ENCODE results near the gene CAPN13. TPM values are rescaled to one million over a fixed set of nuclear protein-coding genes. Genes with fewer than 3 reads are reported as not detected.

The CAPN13 gene
- total RNA-seq, 1 experiment from 2014 or later: 5.7 TPM

DNA sequence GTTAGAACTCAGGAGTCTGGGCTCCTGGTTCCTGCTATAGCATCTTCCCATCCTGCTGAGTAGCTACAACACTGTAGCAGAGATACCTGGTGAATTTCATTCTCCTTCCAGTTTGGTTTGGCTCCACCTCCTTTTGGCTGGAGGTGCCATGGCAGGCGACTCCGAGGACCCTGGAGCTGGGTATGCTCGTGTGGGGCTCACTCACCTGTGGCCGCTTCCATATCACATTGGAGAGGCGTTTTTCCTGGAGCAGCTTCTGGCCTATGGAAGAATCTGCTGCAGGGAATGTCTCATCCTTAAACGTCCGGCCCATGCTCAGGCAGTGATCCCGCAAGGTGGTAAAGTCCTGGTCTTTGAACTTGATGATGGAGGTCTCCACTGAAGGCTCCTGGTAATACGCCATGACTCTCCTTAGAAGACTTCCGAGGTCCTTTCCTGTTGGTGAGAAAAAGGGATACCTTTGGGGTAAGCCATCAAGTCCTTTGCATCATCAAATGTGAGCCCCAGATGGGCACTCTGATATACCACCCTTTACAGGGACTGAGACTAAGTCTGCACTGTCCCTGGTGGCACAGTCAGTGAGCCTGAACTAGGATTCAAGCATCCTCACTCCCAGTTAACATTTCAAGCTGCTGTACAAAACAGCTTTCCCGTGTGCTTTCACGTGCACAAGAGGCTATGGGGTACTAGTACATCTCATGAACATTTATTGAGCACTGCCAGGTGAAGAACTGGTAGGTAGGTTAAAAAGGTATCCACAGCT is 20.1 kb downstream of the CAPN13 start:
- no peak overlapping the region for H3K27ac Mint-ChIP-seq
- Histone ChIP-seq H2BK12ac (ENCODE audit: insufficient read length, low read depth, low read length) (no peak overlapping the region), H3K9me3 (ENCODE audit: control insufficient read depth, low read depth, low read length) (no peaks in the 10 kb centered on the region), H2BK20ac (ENCODE audit: low read depth, low read length, poor library complexity, severe bottlenecking) (no peak overlapping the region), H2AK5ac (ENCODE audit: insufficient read length, low read length) (no peak overlapping the region), H2BK15ac (ENCODE audit: low read depth, low read length) (no peak overlapping the region), H2AFZ (ENCODE audit: low read length) (no peak overlapping the region), H3K79me1 (ENCODE audit: insufficient read depth, low read depth, low read length, poor library complexity, severe bottlenecking) (no peaks in the 10 kb centered on the region), H3K14ac (ENCODE audit: insufficient read depth, low read length) (no peak overlapping the region), H4K8ac (replicated peaks; ENCODE audit: insufficient read length, low read depth, low read length) (no peak overlapping the region), H3K4ac (ENCODE audit: low read depth, low read length) (no peak overlapping the region), H3K4me1 (ENCODE audit: insufficient read depth, low read length) (no peaks in the 10 kb centered on the region; the same call in 1 of the 2 replicates), H2BK120ac (ENCODE audit: low read depth, low read length, poor library complexity, severe bottlenecking) (no peak overlapping the region), H4K91ac (ENCODE audit: insufficient read length, low read depth, low read length) (no peak overlapping the region), H3K23me2 (ENCODE audit: insufficient read length, low read depth, low read length, poor library complexity, severe bottlenecking) (no peaks in the 10 kb centered on the region), H3K27ac (ENCODE audit: insufficient read length, low read depth, low read length) (no peak overlapping the region), H3K79me2 (ENCODE audit: insufficient read depth, low read length) (no peaks in the 10 kb centered on the region), H2BK5ac (ENCODE audit: insufficient read length, low read length) (no peak overlapping the region), H3K18ac (ENCODE audit: insufficient read length, low read depth, low read length) (no peak overlapping the region), H3K27me3 (ENCODE audit: insufficient read depth, low read length) (no peaks in the 10 kb centered on the region), H3K9ac (ENCODE audit: extremely low read depth, insufficient read length, low read length) (no peak overlapping the region), H3K23ac (ENCODE audit: insufficient read length, low read depth, low read length) (no peak overlapping the region), H4K20me1 (ENCODE audit: control insufficient read depth, insufficient read depth, insufficient read length) (no peaks in the 10 kb centered on the region), H3T11ph (ENCODE audit: low read length) (no peak overlapping the region), H4K5ac (ENCODE audit: insufficient read length, low read depth, low read length) (no peak overlapping the region), H3K56ac (ENCODE audit: insufficient read length, low read depth, low read length) (no peak overlapping the region), H3K4me2 (ENCODE audit: insufficient read depth, insufficient read length, low read length) (no peak overlapping the region)
- no peaks in the 10 kb centered on the region for H3K36me3 Mint-ChIP-seq (ENCODE audit: insufficient read depth in 1 of 3, low read depth in 3 of 3)
- TF ChIP-seq, protein P1, sequence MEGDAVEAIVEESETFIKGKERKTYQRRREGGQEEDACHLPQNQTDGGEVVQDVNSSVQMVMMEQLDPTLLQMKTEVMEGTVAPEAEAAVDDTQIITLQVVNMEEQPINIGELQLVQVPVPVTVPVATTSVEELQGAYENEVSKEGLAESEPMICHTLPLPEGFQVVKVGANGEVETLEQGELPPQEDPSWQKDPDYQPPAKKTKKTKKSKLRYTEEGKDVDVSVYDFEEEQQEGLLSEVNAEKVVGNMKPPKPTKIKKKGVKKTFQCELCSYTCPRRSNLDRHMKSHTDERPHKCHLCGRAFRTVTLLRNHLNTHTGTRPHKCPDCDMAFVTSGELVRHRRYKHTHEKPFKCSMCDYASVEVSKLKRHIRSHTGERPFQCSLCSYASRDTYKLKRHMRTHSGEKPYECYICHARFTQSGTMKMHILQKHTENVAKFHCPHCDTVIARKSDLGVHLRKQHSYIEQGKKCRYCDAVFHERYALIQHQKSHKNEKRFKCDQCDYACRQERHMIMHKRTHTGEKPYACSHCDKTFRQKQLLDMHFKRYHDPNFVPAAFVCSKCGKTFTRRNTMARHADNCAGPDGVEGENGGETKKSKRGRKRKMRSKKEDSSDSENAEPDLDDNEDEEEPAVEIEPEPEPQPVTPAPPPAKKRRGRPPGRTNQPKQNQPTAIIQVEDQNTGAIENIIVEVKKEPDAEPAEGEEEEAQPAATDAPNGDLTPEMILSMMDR (conservative IDR thresholded peaks at IDR 0.05): no peak
- H3K27me3 Mint-ChIP-seq (ENCODE audit: low read depth): no peaks in the 10 kb centered on the region
- DNase-seq: no peak
- no peaks in the 10 kb centered on the region for H3K9me3 Mint-ChIP-seq
- no peak overlapping the region for H3K4me3 Mint-ChIP-seq
- H3K4me1 Mint-ChIP-seq: peaks cover 7 to 8% of the 10 kb centered on the region in 2 experiments
- no CpG with 5 or more reads among the region's 12 CpGs for WGBS (ENCODE audit: extremely low coverage, insufficient read length, low lambda C conversion rate)
